C1 segment of cervical spinal cord (tissue), 14 donors: ENCODE measurements around the gene SPATS2.
"Not testable (repeated sequence)": the region's sequence is repeated elsewhere in the genome, so short reads cannot be mapped to it uniquely, and the experiment has no call there.

Source experiments
- DNase-seq, 14 donors: peaks; one replicate each; lab custom pipeline; 2025; lab: John Stamatoyannopoulos, UW

Gene SPATS2

DNA sequence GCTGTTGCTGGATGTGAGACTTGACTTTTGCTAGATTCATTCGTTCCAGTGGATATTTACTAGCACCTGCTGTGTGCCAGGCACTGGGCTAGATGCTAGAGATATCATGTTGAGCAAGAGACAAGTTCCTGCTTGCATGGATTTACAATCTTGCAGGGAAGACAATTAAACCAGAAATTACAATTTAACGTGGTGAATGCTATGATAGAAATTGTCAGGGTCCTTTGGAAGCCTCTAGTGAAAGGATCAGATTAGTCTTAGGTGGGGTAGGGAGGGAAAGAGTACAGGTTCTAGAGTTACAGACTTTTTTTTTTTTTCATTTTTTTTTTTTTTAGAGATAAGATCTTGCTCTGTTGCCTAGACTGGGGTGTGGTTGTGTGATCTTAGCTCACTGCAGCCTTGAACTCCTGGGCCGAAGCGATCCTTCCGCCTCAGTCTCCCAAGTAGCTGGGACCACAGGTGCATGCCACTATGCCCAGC is 36.7 kb downstream of the SPATS2 start:
- no peak for DNase-seq

GRCh38 chr12:49404956-49405355 is 37.7 kb downstream of the SPATS2 start:
- DNase-seq = no peak

GRCh38 chr12:49410818-49411217 is 43.6 kb downstream of the SPATS2 start:
- DNase-seq = no peak

GRCh38 chr12:49413010-49413409 is 45.7 kb downstream of the SPATS2 start:
- no peak for DNase-seq

GRCh38 chr12:49413796-49414195 is 46.5 kb downstream of the SPATS2 start:
- no peak for DNase-seq

- no peak for DNase-seq
Observed at GRCh38 chr12:49414364-49414763, 47.1 kb downstream of the SPATS2 start.

DNA sequence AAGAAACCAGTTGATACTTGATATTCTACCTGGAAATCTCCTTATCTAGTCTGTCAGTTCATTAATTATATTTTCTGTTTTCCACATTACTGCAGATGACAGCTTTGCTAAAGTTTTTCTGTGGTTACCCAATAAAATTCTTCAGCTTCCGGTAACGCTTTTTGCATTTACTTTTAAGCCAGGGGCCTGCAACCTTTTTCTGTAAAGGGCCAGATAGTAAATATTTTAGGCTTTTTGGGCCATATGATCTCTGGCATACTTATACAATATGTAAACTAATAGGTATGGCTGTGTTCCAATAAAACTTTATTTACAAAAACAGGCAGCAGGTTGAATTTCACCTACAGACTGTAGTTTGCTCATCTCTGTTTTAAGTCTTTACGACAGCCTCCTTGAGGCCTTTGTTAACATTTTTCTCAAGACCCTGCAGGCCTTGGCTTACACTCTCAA is 48.3 kb downstream of the SPATS2 start:
- DNase-seq = no peak

- DNase-seq = no peak
Observed at GRCh38 chr12:49416892-49417291, 49.6 kb downstream of the SPATS2 start.

GRCh38 chr12:49417558-49417957 is 50.3 kb downstream of the SPATS2 start:
- no peak for DNase-seq

DNA sequence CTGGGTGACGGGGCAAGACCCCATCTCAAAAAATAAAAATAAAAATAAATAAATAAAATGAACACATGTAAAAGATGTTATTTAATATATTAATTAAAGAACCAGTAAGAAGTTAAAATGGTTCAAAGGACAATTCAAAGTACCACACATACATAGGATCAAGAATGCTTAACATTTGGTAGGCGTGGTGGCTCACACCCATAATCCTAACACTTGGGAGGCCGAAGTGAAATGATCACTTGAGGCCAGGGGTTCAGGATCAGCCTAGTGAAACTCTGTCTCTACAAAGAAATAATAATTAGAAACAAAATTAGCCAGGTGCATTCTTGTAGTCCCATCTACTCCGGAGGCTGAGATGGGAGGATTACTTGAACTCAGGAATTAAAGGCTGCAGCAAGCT is 53.3 kb downstream of the SPATS2 start:
- no peak for DNase-seq

DNA sequence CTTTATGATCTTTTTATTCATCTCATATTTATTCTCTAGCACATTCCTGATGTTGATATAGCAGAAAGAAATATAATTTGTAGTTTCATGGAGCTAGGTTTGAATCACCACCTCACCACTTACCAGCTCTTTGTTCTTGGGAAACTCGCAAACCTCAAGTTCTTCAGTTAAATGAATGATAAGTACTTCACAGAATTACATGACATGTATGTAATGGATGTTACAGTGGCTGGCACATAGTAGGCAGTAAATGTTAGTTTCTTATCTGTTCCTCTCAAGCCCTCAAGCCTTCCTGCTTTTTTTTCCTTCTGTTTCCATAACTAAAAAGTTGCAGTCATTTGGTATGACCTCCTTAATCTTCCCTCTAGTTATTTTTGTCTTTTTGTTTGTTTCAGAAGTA is 54.9 kb downstream of the SPATS2 start:
- no peak for DNase-seq

DNA sequence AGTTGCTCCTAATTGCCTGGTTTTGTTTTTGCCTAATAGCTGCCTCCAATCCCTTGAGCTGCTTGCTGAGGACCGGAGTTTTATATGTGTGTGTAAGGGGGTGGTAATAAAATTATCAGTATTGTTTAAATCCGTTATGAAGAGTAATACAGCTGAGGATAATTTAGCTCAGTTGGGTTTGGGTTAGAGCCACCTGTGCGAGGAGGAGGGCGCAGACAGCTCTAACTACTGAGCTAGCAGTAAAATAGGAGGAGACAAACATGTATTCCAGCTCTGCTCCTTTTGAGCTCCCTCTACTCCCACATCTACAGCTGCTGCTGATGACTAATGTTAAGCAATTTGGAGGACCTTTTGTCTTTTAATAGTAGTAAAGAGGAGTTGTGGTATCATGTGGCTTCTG is 61.5 kb downstream of the SPATS2 start:
- no peak for DNase-seq

- DNase-seq = no peak
Observed at GRCh38 chr12:49432616-49433015, 65.4 kb downstream of the SPATS2 start.

DNA sequence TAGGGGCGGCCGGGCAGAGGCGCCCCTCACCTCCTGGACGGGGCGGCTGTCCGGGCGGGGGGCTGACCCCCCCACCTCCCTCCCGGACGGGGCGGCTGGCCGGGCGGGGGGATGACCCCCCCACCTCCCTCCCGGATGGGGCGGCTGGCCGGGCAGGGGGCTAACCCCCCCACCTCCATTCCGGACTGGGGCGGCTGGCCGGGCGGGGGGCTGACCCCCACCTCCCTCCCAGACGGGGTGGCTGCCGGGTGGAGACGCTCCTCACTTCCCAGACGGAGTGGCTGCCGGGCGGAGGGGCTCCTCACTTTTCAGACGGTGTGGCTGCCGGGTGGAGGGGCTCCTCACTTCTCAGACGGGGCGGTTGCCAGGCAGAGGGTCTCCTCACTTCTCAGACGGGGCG is 69.5 kb downstream of the SPATS2 start:
- not testable (repeated sequence) for DNase-seq

DNA sequence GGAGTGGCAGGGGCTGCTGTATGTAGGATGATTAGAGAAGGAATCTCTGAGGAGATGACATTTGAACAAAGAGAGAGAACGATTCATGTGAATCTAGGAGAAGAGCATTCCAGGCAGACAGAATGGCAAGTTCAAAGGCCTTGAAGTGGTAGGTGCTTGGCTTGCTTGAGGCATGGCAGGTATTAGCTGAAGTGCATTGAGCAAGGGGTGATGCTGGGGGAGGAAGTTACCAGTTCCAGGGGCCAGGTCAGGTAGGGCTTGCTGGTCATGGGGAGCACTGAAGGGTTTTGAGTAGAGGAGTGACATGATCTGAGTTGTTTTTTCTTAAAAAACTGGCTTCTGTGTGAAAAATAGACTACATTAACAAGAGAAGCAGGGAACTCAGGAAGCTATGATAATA is 71.8 kb downstream of the SPATS2 start:
- no peak for DNase-seq

- DNase-seq = no peak
Observed at GRCh38 chr12:49440035-49440434, 72.8 kb downstream of the SPATS2 start.

GRCh38 chr12:49442915-49443314 is 75.7 kb downstream of the SPATS2 start:
- no peak for DNase-seq

GRCh38 chr12:49446571-49446970 is 79.3 kb downstream of the SPATS2 start:
- DNase-seq = no peak

- no peak for DNase-seq
Observed at GRCh38 chr12:49448858-49449257, 81.6 kb downstream of the SPATS2 start.

DNA sequence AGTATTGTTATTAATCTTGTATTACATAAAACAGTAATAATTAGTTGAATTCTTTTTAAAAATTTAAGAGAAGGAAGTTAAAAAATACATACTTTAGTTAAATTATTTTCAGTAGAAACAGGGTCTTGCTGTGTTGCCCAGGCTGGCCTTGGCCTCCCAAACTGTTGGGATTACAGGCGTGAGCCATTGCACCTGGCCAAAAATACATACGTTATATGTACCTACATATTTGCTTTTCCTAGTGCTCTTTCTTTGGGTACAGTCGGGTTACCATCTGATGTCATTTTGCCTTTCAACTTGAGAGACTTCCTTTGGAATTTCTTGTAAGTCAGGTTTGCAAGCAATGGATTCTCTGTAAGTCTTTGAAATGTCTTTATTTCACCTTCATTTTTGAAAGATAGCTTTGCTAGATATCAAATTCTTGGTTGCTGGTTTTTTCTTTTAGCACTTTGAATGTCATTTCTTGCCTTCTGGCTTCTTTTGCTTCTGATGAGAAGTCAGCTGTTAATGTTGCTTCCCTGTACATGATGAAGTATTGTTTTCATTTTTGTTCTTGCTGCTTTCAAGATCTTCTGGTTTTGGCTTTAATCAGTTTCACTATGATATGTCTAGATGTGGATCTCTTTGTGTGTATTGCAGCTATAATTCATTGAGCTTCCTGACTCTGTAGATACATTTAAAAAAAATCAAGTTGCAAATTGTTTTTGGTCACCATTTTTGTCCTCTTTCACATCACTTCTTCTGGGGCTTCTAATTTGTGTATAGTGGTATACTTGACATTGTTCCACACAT is 84.4 kb downstream of the SPATS2 start:
- no peak for DNase-seq

- no peak for DNase-seq
Observed at GRCh38 chr12:49455501-49455900, 88.2 kb downstream of the SPATS2 start.

- DNase-seq = peak in 1 of 14 donors; percentile 13
Observed at GRCh38 chr12:49456131-49456679, 88.9 kb downstream of the SPATS2 start.

DNA sequence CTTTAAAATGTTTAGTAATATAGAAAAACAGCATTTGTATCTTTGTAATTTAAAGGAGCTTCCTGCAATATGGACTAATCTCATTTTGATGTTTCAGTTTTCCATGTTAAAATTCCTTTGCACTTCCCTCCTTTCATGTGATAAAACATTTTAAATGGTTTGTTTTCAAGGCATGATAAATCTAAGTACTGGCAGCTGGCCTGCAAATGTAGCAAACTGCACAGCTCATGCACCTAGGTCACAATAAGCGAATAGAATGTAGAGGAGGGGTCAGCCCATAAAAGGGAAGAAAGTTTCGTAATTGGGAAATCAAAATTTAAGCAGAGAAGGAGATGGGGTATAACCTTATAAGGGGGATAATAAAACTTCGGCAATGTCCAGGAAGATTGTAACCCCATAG is 91.6 kb downstream of the SPATS2 start:
- no peak for DNase-seq
